GM12892 (cell line): ENCODE data around the gene PRKCZ.

ENCODE experiments used
- POLR2A ChIP-seq: IDR thresholded peaks from 2 replicates; pipeline ENCODE4 v1.6.1; 2011; ENCODE audit warnings: low read depth, low read length, control low read depth
- TAF1 ChIP-seq: IDR thresholded peaks from 2 replicates; pipeline ENCODE4 v1.6.1; 2011; ENCODE audit warnings: low read depth, mild to moderate bottlenecking, control low read depth, low read length, borderline replicate concordance

GRCh38 chr1:2204415-2205190 lies 154.4 kb downstream of the PRKCZ start:
- TF ChIP-seq POLR2A: no peak
- TF ChIP-seq TAF1: no peak
